Right lobe of liver (tissue), 4 donors: ENCODE results near the gene STAP2.

Experiments
- CTCF ChIP-seq, 4 donors: fragments of 200-600 bp in 3 of 4; fragments of 450-650 bp in 1 of 4; IDR thresholded peaks; one replicate each; pipeline versions ENCODE4 v1.5.1 to v1.8.0; 2016 to 2022; ENCODE audit warnings: antibody characterized with exemption in 4 of 4, mild to moderate bottlenecking in 2 of 4
- POLR2A ChIP-seq: fragments of 450-650 bp; IDR thresholded peaks from one replicate; pipeline ENCODE4 v1.6.1; 2017; ENCODE audit warnings: antibody characterized with exemption, mild to moderate bottlenecking
- donor health status: DM: no; HTN: no; CAD: no.
- donor health status: DM: no; HTN: no; CAD: no.
- donor health status: DM: no; HTN: yes; CAD: no.

- no peak for TF ChIP-seq POLR2A
- TF ChIP-seq CTCF (IDR thresholded peaks at IDR 0.05), result no peak
Measured at GRCh38 chr19:4304538-4305256, 33.9 kb downstream of the STAP2 start, which contains the start of gene FSD1.
